ENCODE results near the gene PIWIL1.

DNA sequence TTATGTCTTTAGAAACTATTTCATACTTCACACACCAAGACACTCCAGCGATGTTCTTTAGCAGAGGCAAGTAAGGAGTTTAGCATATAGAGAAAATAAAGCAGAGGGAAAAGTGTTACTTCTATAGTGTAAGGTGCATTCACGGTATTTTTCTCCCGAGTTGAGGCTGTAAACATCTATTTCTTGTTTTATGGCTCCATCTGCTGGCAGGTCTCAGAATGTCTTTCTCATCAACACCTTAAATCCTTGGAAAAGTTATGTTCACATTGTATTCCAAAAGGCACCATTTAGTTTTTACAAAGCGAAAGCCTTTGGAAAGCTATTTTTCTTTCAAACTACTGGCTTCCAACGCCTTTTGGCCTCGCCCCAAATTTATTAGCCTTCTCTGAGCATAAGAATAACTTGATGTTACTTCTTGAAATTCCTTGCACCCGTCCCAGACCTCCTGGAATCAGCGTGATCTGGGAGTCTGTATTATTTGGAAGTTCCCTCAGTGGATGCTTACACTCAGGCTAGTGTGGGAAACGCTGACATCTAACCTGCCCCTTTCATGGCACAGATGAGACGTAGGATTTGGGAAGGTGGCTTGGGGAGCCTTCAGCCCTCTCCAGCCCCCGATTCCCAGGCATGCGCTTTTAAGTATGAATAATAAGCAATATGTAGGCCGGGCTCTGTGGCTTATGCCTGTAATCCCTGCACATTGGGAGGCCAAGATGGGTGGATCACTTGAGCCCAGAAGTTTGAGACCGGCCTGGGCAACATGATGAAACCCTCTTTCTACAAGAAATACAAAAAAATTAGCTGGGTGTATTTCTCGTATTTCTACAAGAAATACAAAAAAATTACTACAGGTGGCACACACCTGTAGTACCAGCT, 1.9 kb upstream of the PIWIL1 start:
- TF ChIP-seq EP300 (IDR thresholded peaks at IDR 0.05) (no peak), CTCF (IDR thresholded peaks at IDR 0.05) (peak; percentile 40 to 79 (median 51))
